ENCODE results near the gene PODNL1. TPM values are rescaled to one million over a fixed set of nuclear protein-coding genes. Genes with fewer than 3 reads are reported as not detected.
"Not testable (repeated sequence)": the region's sequence is repeated elsewhere in the genome, so short reads cannot be mapped to it uniquely, and the experiment has no call there.

PODNL1 gene
- total RNA-seq, 1 donor from 2014 or later, result 2.7 TPM

- DNase-seq, result no peak
- intact Hi-C loops (cut with DNase I), result no loop called here
- Histone ChIP-seq H3K9me3 (no peaks in the 10 kb centered on the region), H3K36me3 (peaks cover 68% of the 10 kb centered on the region), H3K27ac (no peak overlapping the region), H3K4me3 (no peak overlapping the region), H3K27me3 (ENCODE audit: low read depth) (no peaks in the 10 kb centered on the region), H3K4me1 (no peaks in the 10 kb centered on the region)
- ATAC-seq, result no peak
- no peak for TF ChIP-seq CTCF (IDR thresholded peaks at IDR 0.05)
These were observed 34.3 kb upstream of the PODNL1 start for GRCh38 chr19:13972368-13973155.

DNA sequence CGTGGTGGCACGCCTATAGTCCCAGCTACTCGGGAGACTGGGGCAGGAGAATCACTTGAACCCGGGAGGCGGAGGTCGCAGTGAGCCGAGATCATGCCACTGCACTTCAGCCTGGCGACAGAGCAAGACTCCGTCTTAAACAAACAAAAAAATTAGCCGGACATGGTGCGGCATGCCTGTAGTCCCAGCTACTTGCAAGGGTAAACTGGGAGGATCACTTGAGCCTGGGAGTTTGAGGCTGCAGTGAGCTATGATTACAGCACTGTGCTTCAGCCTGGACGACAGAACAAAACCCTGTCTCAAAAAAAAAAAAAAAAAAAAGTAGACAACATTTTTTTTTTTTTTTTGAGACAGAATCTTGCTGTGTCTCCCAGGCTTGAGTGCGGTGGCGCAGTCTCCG is 33.7 kb upstream of the PODNL1 start:
- intact Hi-C loops (cut with DNase I), result not testable (repeated sequence)

GRCh38 chr19:13969897-13970296 is 31.7 kb upstream of the PODNL1 start:
- Histone ChIP-seq H3K9me3 (no peaks in the 10 kb centered on the region), H3K4me1 (no peaks in the 10 kb centered on the region), H3K27me3 (ENCODE audit: low read depth) (no peaks in the 10 kb centered on the region), H3K4me3 (no peak overlapping the region), H3K36me3 (peaks cover 82% of the 10 kb centered on the region), H3K27ac (no peak overlapping the region)
- intact Hi-C loops (cut with DNase I), result no loop called here
- DNase-seq (no peak), ATAC-seq (no peak)
- TF ChIP-seq CTCF (IDR thresholded peaks at IDR 0.05), result no peak

More for the DNA sequence above, 33.7 kb upstream of the PODNL1 start:
- DNase-seq; H3K27me3 ChIP-seq (ENCODE audit: low read depth); H3K27ac ChIP-seq; H3K4me3 ChIP-seq; H3K4me1 ChIP-seq; H3K9me3 ChIP-seq: not testable (repeated sequence)
- peaks cover 75% of the 10 kb centered on the region for H3K36me3 ChIP-seq
- peak in 1 of 2 donors; percentile 40 for ATAC-seq

- TF ChIP-seq CTCF (IDR thresholded peaks at IDR 0.05), result no peak
- Histone ChIP-seq H3K27ac (no peak overlapping the region), H3K27me3 (ENCODE audit: low read depth) (no peaks in the 10 kb centered on the region), H3K4me3 (no peak overlapping the region), H3K4me1 (no peaks in the 10 kb centered on the region), H3K9me3 (no peaks in the 10 kb centered on the region), H3K36me3 (peaks cover 91% of the 10 kb centered on the region)
- ATAC-seq (no peak), DNase-seq (no peak)
- intact Hi-C loops (cut with DNase I), result no loop called here
These were observed 30.8 kb upstream of the PODNL1 start for GRCh38 chr19:13968999-13969398.

- H3K4me3 ChIP-seq, result no peak overlapping the region
- no peaks in the 10 kb centered on the region for H3K4me1 ChIP-seq
- TF ChIP-seq CTCF (IDR thresholded peaks at IDR 0.05), result no peak
- DNase-seq, result no peak
- H3K9me3 ChIP-seq, result no peaks in the 10 kb centered on the region
- intact Hi-C loops (cut with DNase I), result no loop called here
- H3K27me3 ChIP-seq (ENCODE audit: low read depth), result no peaks in the 10 kb centered on the region
- H3K36me3 ChIP-seq, result peaks cover 94% of the 10 kb centered on the region
- ATAC-seq, result no peak
- H3K27ac ChIP-seq, result no peak overlapping the region
These were observed 30.2 kb upstream of the PODNL1 start for GRCh38 chr19:13968383-13968935.

- intact Hi-C loops (cut with DNase I); H3K4me3 ChIP-seq; H3K4me1 ChIP-seq; H3K27me3 ChIP-seq (ENCODE audit: low read depth); DNase-seq; H3K9me3 ChIP-seq; H3K27ac ChIP-seq; ATAC-seq: not testable (repeated sequence)
- H3K36me3 ChIP-seq, result peaks cover 95% of the 10 kb centered on the region
These were observed 29.0 kb upstream of the PODNL1 start for GRCh38 chr19:13967206-13967605.
